Endothelial cell (in vitro differentiated cells): ENCODE data around the gene ITPR3. TPM values are rescaled to one million over a fixed set of nuclear protein-coding genes. Genes with fewer than 3 reads are reported as not detected.
A peak's percentile ranks its signal among the peaks of the same experiment; 100 is the strongest.

Experiments used
- DNase-seq: peaks from one replicate; pipeline ENCODE4 v3.0.0; 2021; ENCODE audit warnings: low spot score
- H3K27ac Mint-ChIP-seq: one replicate; pipeline ENCODE4 v1.8.0; 2021; ENCODE audit warnings: mixed read lengths, inconsistent platforms; ENCODE audit not compliant: unreplicated experiment
- H3K27me3 Mint-ChIP-seq: one replicate; pipeline ENCODE4 v1.8.0; 2021; ENCODE audit warnings: mild to moderate bottlenecking, moderate library complexity, mixed read lengths, inconsistent platforms; ENCODE audit not compliant: unreplicated experiment
- H3K36me3 Mint-ChIP-seq: one replicate; pipeline ENCODE4 v1.8.0; 2021; ENCODE audit warnings: mild to moderate bottlenecking, low read depth, mixed read lengths, inconsistent platforms; ENCODE audit not compliant: unreplicated experiment
- H3K4me1 Mint-ChIP-seq: one replicate; pipeline ENCODE4 v1.8.0; 2021; ENCODE audit warnings: mild to moderate bottlenecking, mixed read lengths, inconsistent platforms; ENCODE audit not compliant: unreplicated experiment
- H3K4me3 Mint-ChIP-seq: one replicate; pipeline ENCODE4 v1.8.0; 2021; ENCODE audit warnings: mild to moderate bottlenecking, mixed read lengths, inconsistent platforms; ENCODE audit not compliant: unreplicated experiment
- H3K9me3 Mint-ChIP-seq: one replicate; pipeline ENCODE4 v1.8.0; 2021; ENCODE audit warnings: mixed read lengths, inconsistent platforms; ENCODE audit not compliant: unreplicated experiment
- total RNA-seq: library from RNA; stranded (reverse); fragmentation: NEBNext Ultra II Directional; extraction: Animal tissue kit (Norgen Biotek cat#: 25700); gene quantifications from one replicate; pipeline ENCODE4 v1.2.1, GENCODE V29; 2021; ENCODE audit not compliant: unreplicated experiment
- TF ChIP-seq, protein P1 (sequence below): fragments of 200-600 bp; sonication (generic); IDR thresholded peaks from one replicate; pipeline ENCODE4 v1.5.0; 2021; ENCODE audit warnings: antibody characterized with exemption; ENCODE audit not compliant: unreplicated experiment

ITPR3 gene
- total RNA-seq, 1 donor from 2014 or later, result 124 TPM

DNA sequence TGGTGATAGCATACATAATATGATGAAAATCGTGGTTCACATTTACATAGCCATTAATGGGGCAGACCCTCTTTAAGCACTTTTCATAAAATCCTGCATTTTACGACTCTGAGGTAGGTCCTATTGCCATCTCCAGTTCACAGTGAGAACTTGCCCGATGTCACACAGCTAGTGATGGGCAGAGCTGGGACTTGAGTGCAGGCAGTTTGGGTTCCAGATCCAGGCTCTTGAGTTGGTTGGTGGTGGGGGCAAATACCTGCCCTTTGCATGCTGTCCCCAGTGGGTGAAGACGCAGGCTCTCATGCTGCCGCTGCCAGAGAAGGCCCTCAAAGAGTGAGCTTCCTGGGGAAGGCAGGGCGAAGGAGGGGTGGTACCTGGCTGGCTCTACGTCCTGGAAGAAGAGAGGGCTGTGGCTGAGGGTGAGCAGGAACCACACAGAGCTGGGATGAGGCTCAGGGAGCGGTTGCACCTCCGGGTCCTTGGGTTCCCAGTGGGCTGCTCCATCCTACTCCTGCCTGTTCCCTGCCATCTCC lies 34.9 kb upstream of the ITPR3 start:
- Mint-ChIP-seq H3K27me3 (peaks cover 4% of the 10 kb centered on the region), H3K4me3 (no peak overlapping the region), H3K27ac (no peak overlapping the region), H3K4me1 (peaks cover 35% of the 10 kb centered on the region), H3K36me3 (no peaks in the 10 kb centered on the region), H3K9me3 (no peaks in the 10 kb centered on the region)
- TF ChIP-seq, protein P1, sequence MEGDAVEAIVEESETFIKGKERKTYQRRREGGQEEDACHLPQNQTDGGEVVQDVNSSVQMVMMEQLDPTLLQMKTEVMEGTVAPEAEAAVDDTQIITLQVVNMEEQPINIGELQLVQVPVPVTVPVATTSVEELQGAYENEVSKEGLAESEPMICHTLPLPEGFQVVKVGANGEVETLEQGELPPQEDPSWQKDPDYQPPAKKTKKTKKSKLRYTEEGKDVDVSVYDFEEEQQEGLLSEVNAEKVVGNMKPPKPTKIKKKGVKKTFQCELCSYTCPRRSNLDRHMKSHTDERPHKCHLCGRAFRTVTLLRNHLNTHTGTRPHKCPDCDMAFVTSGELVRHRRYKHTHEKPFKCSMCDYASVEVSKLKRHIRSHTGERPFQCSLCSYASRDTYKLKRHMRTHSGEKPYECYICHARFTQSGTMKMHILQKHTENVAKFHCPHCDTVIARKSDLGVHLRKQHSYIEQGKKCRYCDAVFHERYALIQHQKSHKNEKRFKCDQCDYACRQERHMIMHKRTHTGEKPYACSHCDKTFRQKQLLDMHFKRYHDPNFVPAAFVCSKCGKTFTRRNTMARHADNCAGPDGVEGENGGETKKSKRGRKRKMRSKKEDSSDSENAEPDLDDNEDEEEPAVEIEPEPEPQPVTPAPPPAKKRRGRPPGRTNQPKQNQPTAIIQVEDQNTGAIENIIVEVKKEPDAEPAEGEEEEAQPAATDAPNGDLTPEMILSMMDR, result no peak
- DNase-seq, result no peak

DNA sequence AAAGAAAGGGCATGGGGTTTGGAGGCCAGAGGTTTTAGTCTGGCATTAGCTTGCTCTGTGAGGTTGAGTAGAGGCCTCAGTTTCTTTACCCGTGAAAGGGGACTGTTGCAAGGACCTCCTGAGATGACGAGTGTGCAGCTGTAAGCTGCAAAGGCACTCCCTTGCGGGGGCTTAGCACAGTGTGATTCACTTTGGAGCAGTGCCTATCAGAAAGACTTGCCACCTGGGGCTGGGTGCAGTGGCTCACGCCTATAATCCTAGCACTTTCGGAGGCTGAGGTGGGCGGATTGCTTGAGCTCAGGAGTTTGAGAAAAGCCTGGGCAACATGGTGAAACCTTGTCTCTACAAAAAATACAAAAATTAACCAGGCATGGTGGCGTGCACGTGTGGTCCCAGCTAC lies 33.6 kb upstream of the ITPR3 start:
- H3K4me3 Mint-ChIP-seq, result no peak overlapping the region
- DNase-seq, result no peak

DNA sequence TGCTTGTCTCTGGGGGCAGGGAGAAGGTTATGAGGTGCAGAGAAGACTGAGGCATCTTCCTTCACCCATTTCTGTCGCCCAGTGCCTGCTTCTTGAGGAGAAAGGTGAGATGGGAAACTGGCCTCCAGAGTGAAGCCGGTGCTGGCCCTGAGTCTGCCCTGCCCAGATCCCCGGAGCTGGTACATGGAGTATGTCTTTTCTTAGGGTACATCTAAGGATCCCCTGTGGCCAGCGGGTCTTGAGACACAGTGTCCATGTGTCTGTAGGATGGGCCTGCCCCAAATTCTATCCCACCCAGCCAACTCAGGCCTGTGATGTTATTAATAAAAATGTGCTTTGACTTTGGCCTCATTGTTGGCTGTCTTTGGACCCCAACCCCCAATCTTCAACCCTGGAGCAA lies 32.2 kb upstream of the ITPR3 start:
- peaks cover 50% of the 10 kb centered on the region for H3K4me1 Mint-ChIP-seq
- H3K36me3 Mint-ChIP-seq, result no peaks in the 10 kb centered on the region
- TF ChIP-seq, protein P1, result no peak
- peak overlapping the region; percentile 88 for H3K27ac Mint-ChIP-seq
- H3K9me3 Mint-ChIP-seq, result no peaks in the 10 kb centered on the region
- H3K4me3 Mint-ChIP-seq, result no peak overlapping the region
- no peak for DNase-seq
- peaks cover 8% of the 10 kb centered on the region for H3K27me3 Mint-ChIP-seq

More for the DNA sequence above, 33.6 kb upstream of the ITPR3 start:
- Mint-ChIP-seq H3K9me3 (no peaks in the 10 kb centered on the region), H3K4me1 (peaks cover 47% of the 10 kb centered on the region), H3K27ac (no peak overlapping the region), H3K27me3 (peaks cover 8% of the 10 kb centered on the region), H3K36me3 (no peaks in the 10 kb centered on the region)
- TF ChIP-seq, protein P1, result no peak

DNA sequence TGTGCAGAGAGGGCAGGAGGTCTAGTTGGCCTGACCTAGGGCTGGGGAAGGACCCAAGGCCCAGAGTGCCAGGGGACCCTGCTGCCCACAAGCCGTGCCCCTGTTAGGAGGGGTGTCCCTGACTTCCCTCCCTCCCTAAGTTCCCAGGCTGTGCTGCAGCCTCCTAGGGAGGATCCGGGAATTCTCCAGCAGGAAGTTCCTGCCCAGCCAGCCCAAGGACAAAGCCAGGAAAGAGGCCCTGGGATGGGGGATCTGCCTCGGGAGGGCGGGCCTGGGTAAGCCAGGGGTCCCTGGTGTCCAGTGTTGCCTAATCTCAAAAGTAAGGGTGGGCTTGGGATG lies 31.8 kb upstream of the ITPR3 start:
- Mint-ChIP-seq H3K27ac (peak overlapping the region; percentile 92), H3K27me3 (peaks cover 8% of the 10 kb centered on the region), H3K4me1 (peaks cover 50% of the 10 kb centered on the region), H3K36me3 (no peaks in the 10 kb centered on the region), H3K4me3 (no peak overlapping the region), H3K9me3 (no peaks in the 10 kb centered on the region)
- TF ChIP-seq, protein P1, result no peak
- DNase-seq, result no peak

DNA sequence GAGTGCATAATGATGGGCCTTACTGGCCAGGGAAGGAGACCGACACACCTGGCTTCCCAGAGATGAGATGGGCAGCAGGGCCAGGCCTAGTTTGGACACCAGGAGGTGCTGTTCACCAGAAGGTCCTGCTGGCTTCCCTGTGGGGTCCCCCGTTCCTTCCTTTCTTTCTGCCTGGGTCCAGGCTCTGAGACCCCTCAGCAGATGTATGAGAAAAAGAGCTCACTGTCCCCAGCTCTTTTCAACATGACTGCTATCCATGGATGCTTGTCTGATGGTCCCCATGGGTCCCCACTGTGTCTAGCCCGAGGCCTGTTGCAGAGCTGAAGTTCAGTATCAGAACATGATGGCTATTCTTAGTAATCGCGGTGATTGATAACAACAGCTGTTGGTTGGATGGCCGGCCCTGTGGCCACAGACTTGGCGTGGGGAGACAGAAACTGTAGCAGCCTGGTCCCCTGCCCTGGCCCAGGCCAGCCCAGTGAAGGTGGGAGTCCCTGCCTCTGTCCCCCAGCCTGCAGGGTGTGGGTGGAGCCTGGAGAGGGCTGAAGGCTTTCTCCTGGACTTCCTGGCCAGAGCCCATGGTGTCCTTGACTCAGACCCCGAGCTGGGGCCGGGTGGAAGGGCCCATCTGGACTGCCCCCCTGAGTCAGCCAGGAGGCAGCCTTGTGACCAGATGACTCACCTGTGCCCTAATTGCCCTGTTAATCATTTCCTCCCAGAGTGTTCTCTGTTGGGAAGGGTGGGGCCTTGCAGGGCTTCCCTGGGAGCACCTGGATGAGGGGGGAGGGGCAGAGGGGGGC lies 31.2 kb upstream of the ITPR3 start:
- Mint-ChIP-seq H3K4me3 (no peak overlapping the region), H3K27me3 (peaks cover 11% of the 10 kb centered on the region), H3K9me3 (no peaks in the 10 kb centered on the region), H3K27ac (peak overlapping the region; percentile 92), H3K36me3 (no peaks in the 10 kb centered on the region), H3K4me1 (peaks cover 50% of the 10 kb centered on the region)
- TF ChIP-seq, protein P1, result peak; percentile 66
- DNase-seq, result peak; percentile 67
